Right renal cortex interstitium (tissue), 3 donors: ENCODE data around the gene TMEM178B. TPM values are rescaled to one million over a fixed set of nuclear protein-coding genes. Genes with fewer than 3 reads are reported as not detected.
A peak's percentile ranks its signal among the peaks of the same experiment; 100 is the strongest.

Experiments used
- DNase-seq, 3 donors: peaks; one replicate each; pipeline ENCODE4 v3.0.0-alpha.2; 2013; ENCODE audit warnings: low read depth in 3 of 3, low spot score in 2 of 3
- polyA plus RNA-seq, 3 donors: library from polyadenylated mRNA; unstranded; fragments of 120-200 nt; gene quantifications; one replicate each; pipeline ENCODE4 v1.2.1, GENCODE V29; 2013; ENCODE audit not compliant: insufficient read length in 3 of 3

The TMEM178B gene
- polyA plus RNA-seq, 3 donors = 0.21 to 0.50 (median 0.32) TPM

DNA sequence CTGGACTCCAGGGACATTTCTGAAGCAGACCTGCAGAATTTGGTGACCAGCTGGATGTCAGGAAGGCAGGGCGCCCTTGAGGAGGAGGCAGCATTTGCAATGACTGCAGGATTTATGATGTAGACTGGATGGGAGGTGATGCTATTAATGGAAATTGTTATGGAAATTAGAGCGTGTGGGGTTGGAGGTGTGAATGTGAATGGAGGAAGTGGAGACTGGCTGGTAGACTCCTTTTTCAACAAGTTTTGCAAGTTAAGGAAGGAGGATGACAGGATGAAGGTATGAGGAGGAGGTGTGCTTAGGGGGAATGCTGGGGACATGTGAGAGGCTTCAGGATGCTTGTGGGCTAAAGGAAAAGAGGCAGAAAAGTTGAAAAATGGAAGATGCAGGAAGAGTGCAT is 137.0 kb downstream of the TMEM178B start:
- no peak for DNase-seq

DNA sequence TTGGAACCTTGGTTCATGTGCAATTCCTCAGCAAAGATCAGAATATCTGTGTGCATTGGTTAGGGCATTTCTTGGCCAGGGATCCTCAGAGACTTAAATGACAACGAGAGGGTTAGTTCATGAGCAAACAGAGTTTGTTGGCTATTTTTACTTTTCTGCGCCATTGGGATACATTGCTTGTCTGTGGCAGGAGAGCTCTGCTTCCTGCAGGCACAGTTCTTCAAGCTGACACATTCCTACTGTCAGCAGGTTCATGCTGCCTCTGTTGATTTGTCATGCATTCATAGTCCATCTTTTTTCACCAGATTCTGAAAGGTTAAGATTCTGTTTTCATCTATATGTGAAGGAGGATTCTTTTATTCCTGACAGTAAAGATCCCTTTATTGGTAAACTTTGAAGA is 139.4 kb downstream of the TMEM178B start:
- no peak for DNase-seq

DNA sequence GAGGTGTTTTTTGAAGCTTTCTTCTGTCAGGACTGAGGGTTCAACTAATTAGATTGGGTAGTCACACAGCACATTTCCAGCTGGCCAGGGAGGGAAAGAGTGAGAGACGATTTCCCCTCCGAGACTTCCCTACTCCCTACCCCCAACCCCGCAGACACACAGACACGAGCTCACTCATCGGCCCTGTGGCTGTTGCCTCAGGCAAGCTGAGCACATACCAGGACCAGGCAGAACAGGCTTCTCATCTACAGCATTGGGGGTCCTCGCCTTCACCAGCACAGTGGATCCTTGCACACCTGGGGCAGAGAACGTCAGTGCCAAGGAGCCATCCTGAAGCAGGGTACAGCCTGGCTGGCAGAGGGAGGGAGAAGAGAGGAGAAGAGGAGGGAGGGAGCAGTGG is 144.1 kb downstream of the TMEM178B start:
- no peak for DNase-seq

DNA sequence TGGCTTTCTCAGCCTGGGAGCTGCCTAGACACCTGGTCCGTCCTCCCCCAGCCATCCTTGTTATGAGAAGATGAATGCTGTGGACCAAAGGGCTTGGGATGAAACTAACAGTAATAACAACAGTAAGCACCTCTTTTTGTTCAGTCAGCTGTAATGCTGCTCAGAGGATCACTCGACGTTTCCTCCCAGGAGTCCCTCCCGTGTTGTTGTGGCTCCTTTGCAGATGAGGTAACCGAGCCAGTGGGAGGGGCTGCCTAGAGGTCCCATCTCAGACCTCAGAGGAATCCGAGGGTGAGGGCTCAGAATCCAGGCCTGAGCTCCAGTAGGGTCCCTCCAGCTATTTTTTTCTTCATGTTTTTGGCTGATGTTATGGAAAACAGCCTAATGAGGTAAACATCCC is 145.1 kb downstream of the TMEM178B start:
- DNase-seq = no peak

DNA sequence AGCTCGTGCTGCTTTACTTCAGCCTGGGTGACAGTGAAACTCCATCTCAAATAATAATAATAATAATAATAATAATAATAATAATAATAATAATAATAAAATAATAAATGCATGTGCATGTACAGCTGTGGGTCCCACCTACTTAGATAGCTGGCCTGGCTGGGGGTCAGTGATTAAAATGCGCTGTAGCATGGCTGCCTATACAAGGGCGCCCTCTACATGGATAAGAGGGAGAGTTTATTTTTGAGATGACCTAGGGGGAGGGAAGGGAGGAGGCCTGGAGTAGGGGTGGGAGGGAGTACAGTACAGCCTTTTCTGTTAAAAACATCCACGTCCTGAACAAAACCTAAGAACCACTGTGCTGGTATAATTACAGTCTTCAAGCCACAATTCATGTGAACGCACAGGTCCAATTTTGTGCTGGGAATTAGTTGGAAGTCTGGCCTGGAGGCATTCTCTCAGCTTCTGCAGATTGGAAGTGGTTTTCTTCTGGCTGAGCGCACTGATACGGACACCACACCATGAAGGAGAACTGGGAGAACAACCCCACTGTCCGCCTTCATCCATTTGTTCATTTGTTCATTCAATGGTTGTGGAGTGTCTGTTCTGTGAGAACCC is 146.5 kb downstream of the TMEM178B start:
- DNase-seq = no peak

DNA sequence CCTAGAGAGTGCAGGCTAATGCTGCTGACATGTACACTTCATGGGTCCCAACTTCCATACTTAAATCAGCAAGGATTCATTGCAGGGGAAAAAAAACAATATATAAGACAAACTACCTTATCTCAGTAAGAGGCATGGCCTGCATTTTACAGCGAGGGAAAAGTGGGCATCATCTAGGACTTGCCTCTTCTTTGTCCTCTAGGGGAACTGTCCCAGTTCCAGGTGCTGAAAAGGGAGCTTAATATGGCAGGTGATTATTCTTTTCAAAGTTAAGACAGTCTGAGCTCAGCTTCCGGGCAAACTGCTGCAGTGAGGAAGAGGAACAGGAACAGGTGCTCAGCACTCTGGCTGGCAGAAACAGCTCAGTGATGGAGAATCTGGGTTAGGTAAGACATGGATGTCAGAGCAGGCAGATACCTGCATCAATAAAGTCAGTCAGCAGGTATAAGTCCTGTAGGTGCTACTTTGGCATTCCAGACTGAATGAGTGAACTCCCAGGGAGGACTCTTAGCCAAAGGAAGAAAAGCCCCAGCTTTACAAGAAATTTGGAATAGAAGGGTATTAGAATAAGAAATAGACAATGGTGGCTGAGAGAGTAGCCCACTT is 147.2 kb downstream of the TMEM178B start:
- DNase-seq = peak in 2 of 3 donors; percentile 27 to 55

DNA sequence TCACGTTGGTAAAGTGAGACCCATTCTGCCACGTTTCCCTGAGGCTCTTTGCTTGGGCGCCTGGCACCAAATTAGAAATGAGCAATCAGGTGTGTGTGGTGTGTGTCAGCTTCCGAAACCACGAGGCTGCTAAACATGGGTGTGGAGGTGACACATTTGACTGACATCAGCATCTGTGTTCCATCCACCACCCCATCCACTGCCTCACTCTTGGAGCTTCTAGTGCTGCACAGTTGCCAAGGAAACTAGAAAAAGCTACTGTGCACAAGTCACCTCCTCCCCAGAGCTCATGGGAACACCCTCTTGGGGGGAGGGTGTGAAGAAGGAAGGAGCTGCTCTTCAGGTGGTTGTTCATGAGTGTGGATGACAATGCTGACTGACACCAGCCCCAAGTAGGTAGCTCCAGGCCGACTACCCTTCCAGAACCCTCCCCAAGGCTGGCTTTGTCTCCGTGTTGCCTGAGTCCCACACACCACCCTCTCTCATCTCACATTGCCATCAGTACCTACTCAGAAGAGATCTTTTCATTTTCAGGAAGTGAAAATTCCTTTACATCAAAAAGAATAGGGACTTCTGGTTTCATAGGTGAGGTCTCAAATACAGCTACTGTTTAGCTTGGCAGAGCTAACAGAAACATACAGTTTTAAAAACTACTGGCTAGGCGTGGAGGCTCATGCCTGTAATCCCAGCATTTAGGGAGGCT is 152.2 kb downstream of the TMEM178B start:
- no peak for DNase-seq

DNA sequence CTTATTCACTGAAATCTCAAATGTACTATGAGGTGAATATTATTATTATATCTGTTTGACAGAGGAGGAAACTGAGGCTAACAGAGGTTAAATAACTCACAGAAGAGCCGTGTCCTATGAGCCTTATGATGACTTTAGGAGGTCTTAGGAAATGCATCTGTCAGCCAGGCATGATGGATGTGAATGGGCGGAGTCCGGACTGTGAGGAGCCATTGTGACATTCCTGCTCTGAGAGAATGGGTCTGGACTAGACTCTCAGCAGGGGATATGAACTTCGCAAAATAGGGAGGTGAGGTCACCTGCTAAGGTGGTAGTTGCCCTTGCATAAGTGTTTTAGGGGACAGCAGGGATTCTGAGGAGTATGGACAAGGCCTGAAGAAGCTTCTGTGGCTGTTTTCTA is 153.6 kb downstream of the TMEM178B start:
- DNase-seq = no peak

DNA sequence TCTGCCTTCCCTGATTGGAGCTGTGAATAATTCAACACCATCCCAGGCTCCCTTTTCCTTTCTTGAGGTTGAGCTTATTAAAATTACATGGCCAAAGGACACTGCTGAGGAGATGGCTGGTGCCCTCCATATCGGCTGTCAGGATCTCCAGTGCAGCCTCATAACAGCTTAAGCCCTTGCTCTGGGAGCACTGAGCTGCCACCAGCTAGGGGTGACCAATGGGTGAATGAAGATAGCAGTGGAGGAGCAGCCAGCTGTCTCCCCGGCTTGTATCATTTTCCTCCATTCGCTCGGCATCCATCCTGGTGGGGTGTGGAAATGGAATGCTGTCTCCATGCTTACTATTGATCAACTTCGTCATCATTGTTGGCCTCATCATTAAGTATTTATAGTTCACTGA is 154.6 kb downstream of the TMEM178B start:
- DNase-seq = no peak

DNA sequence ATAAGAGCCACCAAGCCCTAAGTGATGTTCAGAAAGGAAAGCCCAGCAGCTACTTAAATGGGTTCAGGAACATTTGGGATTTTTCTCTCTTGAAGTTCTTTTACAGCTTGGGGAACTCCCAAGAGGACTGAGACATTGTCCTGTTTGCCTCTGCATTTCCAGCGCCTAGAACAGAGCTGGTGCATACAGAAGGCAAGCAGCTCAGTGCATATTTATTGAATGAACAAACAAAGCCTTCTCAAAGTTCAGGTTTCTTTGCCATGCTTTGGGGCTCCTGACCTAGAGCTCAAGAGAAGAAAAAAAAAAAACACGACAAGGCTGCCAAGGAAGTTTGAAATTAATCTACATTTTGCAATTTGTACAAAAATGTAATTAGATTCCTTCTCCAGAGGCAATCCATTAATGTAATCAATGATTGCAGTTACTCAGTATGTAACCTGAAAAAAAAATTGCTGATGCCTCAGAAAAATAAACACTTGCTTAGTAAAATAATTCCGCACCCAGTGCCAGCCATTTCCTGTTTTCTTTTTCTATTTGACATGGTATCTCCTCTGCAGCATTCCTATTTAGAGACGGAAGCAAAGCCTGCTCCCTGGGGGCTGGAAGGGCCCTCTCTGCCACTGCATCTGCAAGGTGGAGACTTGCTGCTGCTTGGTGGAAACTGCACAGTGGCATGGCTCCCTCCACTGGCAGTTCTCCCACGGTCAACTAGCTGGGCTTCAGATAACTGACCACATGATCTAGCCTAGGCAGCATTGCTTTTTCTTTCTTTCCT is 157.3 kb downstream of the TMEM178B start:
- no peak for DNase-seq

DNA sequence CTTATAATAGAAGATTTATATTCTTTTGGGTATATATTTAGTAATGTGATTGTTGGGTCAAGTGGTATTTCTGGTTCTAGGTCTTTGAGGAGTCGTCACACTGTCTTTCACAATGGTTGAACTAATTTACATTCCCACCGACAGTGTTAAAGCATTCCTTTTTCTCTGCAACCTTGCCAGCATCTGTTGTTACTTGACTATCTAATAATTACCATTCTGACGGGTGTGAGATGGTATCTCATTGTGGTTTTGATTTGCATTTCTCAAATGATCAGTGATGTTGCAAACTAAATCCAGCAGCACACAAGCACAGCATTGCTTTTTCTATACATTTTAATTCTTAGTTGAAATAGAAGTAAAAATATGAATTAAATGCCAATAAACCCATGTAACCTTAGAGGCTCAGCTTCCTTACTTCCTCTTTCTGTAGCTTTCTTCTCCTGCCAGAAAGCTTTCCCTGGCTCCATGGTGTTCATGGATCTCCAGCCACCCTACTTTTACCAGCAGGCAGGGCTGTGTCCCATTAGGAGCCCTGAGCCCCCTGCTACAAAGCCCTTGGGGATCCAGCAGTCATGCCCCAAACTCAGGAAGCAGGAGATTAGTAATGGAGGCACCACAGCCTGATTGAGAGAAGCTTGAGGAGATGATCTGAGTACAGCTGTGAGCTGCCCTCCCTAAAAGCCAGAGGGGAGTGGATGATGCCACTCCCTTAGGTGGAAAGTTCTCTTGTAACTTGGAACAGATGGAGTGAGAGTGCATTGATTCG is 158.6 kb downstream of the TMEM178B start:
- DNase-seq = no peak

DNA sequence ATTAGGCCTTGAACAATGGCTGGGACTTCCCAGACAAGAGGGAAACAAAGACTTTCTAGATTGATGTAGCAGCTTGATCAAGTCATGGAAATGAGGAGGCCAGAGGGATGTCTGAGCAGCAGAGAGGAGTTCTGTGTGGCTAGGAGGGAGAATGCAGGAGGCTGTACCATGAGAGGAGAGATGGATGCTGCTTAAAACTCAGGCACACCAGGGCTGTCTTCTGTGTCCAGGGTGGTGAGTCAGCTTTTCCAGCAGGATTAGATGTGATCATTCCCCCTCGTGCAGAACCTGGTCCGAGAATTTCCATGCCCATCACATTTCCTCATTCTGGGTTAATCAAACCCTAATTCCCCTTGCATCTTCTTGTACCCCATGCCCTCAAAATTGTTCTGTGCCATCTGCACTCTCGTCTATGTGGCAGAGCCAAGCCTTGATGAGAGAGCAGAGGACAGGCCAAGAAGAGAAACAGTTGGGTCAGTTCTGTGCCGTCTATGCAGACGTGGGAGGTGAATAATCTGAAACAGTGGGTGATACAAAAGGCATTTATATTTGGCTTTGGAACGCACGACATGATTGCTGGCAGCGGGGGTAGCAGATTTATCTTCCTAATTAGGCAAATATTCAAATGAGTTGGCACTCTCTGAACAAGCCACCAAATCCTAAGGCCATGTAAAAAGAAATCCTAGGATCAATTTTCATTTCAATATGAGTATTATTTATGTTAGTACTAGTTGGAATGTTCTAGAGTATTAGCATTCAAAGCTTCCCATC is 160.7 kb downstream of the TMEM178B start:
- no peak for DNase-seq

DNA sequence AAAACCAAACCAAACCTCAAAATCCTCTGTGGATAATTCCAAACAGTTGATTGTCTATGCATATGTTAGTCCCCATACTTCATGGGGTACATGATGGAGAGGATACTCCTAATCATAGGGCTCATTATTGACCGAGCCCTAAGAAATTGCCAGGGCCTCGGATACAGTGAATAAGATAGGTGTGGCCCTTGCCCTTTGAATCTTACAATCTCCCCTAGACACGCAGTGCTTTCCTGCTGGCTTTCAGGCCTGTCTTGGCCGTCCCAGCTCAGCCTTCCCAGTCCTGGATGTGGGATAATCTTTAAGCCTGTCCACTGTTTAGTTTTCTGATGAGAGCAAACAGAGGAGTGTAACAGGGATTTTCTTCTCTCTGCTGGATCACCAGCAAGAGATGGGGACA is 161.8 kb downstream of the TMEM178B start:
- DNase-seq = no peak

DNA sequence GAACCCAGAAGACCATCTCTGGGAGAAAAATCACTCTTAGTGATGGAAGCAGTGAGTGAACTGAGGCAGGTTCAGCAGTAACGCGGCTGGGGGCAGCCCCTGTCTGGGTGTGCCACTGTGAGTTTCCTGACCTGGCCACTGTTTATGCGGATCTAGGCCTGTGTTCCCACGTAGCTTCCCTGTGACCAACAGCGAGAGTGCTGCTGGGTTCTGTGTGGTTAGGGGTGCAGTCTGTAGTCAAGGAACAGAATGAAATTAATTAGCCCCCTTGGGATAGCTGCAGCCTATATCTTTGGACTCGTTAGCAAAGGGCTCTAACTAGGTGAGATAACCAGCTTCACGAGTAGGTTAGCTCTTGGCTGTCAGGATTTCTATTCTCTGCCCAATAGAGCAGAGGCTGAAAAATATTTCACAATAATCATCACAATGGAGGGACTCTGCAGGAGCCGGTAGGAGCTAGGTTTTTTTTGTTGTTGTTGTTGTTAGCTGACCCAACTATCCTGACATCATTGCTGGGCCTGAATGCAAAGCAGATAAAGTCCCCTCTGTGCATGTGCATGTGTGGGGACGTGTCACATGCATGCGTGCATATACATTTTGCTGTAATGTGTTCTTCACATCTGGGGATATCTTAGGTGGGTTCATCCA is 164.9 kb downstream of the TMEM178B start:
- DNase-seq = no peak

DNA sequence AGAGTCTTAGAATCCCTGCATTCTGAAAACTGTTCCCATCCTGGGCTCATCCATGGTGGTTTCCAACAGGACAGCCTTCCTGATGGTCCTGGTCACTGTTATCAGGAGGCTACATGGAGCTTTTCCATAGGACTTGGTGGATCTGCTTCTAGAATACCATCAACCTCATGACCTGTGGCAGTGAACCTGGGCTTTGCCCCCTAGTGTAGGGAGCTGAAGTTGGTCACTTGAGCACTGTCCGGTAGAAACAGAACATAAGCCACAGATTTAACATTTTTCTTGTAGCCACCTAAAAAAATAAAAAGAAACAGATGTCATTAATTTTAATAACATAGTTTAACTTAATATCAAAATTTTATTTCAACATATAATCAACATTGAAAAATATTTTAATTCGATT is 165.8 kb downstream of the TMEM178B start:
- no peak for DNase-seq

DNA sequence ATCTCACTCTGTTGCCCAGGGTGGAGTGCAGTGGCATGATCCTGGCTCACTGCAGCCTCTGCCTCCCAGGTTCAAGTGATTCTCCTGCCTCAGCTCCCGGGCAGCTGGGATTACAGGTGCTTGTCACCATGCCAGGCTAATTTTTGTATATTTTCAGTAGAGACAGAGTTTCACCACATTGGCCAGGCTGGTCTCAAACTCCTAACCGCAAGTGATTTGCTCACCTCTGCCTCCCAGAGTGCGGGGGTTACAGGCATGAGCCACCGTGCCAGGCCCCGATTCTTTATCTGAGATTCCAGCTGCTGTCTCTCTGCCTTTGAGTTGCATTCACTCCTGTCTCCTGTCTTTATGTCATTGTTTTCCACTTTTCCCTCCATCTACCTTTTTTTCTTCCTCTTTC is 168.7 kb downstream of the TMEM178B start:
- DNase-seq = no peak

DNA sequence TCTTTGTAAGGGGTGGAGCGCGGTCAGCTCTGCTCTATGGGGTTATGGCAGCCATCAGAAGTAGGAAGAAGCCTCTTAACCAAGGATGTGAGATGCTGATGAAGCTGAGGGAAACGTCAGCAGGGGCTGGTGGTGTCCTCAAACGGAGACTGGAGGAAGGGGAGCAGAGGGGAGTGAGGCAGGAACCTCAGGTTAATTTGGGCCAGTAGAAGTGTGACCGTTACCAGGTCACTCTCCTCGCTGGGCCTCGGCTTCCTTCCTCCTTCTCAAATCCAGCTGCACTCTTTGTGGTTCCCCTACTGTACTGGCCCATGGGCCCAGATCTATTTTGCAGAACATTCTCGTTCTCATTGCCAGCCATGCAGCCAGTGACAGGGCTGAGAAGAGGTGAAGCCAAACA is 169.5 kb downstream of the TMEM178B start:
- no peak for DNase-seq

DNA sequence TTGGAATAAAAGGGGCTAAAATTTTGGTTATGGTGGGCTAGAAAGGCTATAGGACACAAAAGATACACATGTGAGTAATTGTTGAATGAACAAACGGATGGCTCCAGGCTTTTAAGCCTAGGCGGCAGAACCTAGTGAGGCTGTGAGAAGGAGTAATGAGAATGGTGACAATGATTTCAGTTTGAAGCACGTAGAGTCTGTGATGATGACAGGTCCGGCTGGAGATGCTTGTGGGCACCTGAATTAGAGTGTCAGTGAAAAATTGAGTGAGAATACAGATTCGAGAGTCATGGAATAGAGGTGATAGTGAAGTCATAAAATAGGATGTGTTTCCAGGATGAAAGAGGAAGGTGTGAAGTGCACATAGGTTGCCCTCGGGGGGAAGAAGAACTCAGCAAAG is 170.6 kb downstream of the TMEM178B start:
- DNase-seq = no peak

DNA sequence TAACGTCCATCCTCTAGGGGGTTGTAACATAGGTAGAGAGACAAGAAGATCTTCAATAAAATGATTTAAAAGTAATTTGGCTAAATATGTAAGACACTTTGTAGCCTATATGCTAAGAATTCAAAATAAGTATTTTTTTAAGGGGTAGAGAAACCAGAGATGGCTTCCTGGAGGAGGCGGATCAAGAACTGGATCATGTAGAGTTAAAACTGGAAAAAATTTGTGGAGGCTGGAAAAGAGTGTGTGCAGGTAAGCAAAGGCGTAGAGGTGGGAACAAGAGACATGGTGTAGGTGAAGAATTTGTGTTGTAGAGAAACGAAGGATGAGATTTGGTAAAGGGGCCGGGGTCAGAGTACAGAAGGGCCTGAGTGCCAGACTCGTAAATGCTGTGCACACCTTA is 172.6 kb downstream of the TMEM178B start:
- no peak for DNase-seq

DNA sequence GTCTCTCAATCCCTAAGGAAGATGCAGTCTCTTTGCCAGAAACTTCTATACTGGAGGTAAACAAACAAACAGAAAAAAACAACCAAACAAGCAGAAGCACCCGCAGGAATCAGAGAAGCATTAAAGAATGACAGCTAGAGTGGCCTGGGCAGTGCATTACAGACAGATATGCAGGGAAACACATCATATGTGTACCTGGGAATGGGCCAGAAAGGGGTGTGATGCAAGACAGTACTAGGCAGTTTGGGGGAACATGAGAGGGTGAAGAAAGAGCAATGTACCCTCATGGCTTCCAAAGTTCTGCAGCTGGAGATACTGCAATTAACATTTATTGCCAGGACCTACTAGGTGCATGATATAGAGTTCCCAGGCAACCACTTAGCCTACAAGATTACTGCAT is 177.3 kb downstream of the TMEM178B start:
- DNase-seq = no peak
